ENCODE measurements around the gene SPATA18.

The SPATA18 gene

DNA sequence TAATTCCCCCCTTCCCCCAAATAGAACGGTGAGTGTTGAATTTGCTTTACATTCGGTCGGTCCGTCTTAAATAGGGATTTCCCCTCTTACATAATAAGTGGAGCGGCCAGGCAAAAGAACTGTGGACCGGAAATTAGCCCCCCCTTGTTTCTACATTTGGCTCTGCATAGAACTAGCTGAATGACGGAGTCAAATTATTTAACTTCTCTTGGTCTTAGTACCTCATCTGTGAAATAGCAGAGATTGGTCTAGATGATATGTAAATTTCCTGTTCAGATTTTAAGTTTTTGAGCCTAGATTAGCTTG is 1.3 kb downstream of the SPATA18 start:
- no peak for TF ChIP-seq EP300 (IDR thresholded peaks at IDR 0.05; ENCODE audit: borderline replicate concordance)
- TF ChIP-seq CEBPB (IDR thresholded peaks at IDR 0.05) = no peak
- TF ChIP-seq, protein P1, sequence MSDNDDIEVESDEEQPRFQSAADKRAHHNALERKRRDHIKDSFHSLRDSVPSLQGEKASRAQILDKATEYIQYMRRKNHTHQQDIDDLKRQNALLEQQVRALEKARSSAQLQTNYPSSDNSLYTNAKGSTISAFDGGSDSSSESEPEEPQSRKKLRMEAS (IDR thresholded peaks at IDR 0.05) = no peak
- no peak for TF ChIP-seq TEAD4 (IDR thresholded peaks at IDR 0.05)
- TF ChIP-seq, protein P2, sequence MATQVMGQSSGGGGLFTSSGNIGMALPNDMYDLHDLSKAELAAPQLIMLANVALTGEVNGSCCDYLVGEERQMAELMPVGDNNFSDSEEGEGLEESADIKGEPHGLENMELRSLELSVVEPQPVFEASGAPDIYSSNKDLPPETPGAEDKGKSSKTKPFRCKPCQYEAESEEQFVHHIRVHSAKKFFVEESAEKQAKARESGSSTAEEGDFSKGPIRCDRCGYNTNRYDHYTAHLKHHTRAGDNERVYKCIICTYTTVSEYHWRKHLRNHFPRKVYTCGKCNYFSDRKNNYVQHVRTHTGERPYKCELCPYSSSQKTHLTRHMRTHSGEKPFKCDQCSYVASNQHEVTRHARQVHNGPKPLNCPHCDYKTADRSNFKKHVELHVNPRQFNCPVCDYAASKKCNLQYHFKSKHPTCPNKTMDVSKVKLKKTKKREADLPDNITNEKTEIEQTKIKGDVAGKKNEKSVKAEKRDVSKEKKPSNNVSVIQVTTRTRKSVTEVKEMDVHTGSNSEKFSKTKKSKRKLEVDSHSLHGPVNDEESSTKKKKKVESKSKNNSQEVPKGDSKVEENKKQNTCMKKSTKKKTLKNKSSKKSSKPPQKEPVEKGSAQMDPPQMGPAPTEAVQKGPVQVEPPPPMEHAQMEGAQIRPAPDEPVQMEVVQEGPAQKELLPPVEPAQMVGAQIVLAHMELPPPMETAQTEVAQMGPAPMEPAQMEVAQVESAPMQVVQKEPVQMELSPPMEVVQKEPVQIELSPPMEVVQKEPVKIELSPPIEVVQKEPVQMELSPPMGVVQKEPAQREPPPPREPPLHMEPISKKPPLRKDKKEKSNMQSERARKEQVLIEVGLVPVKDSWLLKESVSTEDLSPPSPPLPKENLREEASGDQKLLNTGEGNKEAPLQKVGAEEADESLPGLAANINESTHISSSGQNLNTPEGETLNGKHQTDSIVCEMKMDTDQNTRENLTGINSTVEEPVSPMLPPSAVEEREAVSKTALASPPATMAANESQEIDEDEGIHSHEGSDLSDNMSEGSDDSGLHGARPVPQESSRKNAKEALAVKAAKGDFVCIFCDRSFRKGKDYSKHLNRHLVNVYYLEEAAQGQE (IDR thresholded peaks at IDR 0.05; ENCODE audit: low read depth) = no peak
- no peak for TF ChIP-seq FOXM1 (IDR thresholded peaks at IDR 0.05; ENCODE audit: borderline replicate concordance, low read depth)
- TF ChIP-seq EGR1 (IDR thresholded peaks at IDR 0.05) = no peak
- no peak for TF ChIP-seq YY1 (IDR thresholded peaks at IDR 0.05; ENCODE audit: low read depth)
- no peak for TF ChIP-seq ZBTB7A (IDR thresholded peaks at IDR 0.05; ENCODE audit: low read depth)
- TF ChIP-seq, protein P3, sequence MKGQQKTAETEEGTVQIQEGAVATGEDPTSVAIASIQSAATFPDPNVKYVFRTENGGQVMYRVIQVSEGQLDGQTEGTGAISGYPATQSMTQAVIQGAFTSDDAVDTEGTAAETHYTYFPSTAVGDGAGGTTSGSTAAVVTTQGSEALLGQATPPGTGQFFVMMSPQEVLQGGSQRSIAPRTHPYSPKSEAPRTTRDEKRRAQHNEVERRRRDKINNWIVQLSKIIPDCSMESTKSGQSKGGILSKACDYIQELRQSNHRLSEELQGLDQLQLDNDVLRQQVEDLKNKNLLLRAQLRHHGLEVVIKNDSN (IDR thresholded peaks at IDR 0.05) = no peak

GRCh38 chr4:52054254-52054653 is 3.1 kb downstream of the SPATA18 start:
- TF ChIP-seq, protein P3 (IDR thresholded peaks at IDR 0.05) = no peak
- TF ChIP-seq NFIC (IDR thresholded peaks at IDR 0.05) (no peak), FOXM1 (IDR thresholded peaks at IDR 0.05; ENCODE audit: borderline replicate concordance, low read depth) (no peak), CEBPB (IDR thresholded peaks at IDR 0.05) (no peak), CREB1 (IDR thresholded peaks at IDR 0.05; ENCODE audit: low read depth) (no peak), YY1 (IDR thresholded peaks at IDR 0.05; ENCODE audit: low read depth) (no peak), ZBTB7A (IDR thresholded peaks at IDR 0.05; ENCODE audit: low read depth) (no peak), TEAD4 (IDR thresholded peaks at IDR 0.05) (no peak), TCF12 (IDR thresholded peaks at IDR 0.05; ENCODE audit: low read depth) (no peak), EGR1 (IDR thresholded peaks at IDR 0.05) (no peak), RAD21 (IDR thresholded peaks at IDR 0.05; ENCODE audit: low read depth) (no peak), TAF1 (IDR thresholded peaks at IDR 0.05; ENCODE audit: low read depth) (no peak), EP300 (IDR thresholded peaks at IDR 0.05; ENCODE audit: borderline replicate concordance) (no peak)
- TF ChIP-seq, protein P2 (IDR thresholded peaks at IDR 0.05; ENCODE audit: low read depth) = no peak
- TF ChIP-seq, protein P1 (IDR thresholded peaks at IDR 0.05) = no peak

- TF ChIP-seq EP300 (IDR thresholded peaks at IDR 0.05; ENCODE audit: borderline replicate concordance) (no peak), CEBPB (IDR thresholded peaks at IDR 0.05) (no peak), YY1 (IDR thresholded peaks at IDR 0.05; ENCODE audit: low read depth) (no peak), TEAD4 (IDR thresholded peaks at IDR 0.05) (no peak), TAF1 (IDR thresholded peaks at IDR 0.05; ENCODE audit: low read depth) (no peak), FOXM1 (IDR thresholded peaks at IDR 0.05; ENCODE audit: borderline replicate concordance, low read depth) (no peak), RAD21 (IDR thresholded peaks at IDR 0.05; ENCODE audit: low read depth) (no peak), EGR1 (IDR thresholded peaks at IDR 0.05) (no peak), TCF12 (IDR thresholded peaks at IDR 0.05; ENCODE audit: low read depth) (no peak), ZBTB7A (IDR thresholded peaks at IDR 0.05; ENCODE audit: low read depth) (no peak), CREB1 (IDR thresholded peaks at IDR 0.05; ENCODE audit: low read depth) (no peak), NFIC (IDR thresholded peaks at IDR 0.05) (no peak)
- TF ChIP-seq, protein P2 (IDR thresholded peaks at IDR 0.05; ENCODE audit: low read depth) = no peak
- TF ChIP-seq, protein P1 (IDR thresholded peaks at IDR 0.05) = no peak
- TF ChIP-seq, protein P3 (IDR thresholded peaks at IDR 0.05) = no peak
These were observed 6.1 kb downstream of the SPATA18 start for GRCh38 chr4:52057196-52057595.

DNA sequence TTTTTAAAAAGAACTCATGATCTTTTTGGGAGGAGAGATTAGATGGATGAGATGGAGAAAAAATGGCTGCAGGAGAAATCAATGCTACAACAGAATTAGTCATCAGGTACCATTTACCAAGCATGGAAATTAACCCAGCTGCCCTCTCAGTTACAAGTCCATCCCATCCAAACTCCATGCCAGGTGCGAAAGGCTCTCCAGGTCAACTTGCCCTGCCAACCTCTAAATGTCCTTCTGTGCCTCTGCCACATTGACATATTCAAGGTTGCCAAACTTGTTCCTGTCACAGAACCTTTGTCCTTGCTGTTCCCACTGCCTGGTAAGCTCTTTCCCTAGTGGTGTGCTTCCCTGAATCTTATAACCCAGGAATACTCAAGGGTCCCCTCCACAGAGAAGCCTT is 7.2 kb downstream of the SPATA18 start:
- TF ChIP-seq CEBPB (IDR thresholded peaks at IDR 0.05) = no peak
- TF ChIP-seq CREB1 (IDR thresholded peaks at IDR 0.05; ENCODE audit: low read depth) = no peak
- TF ChIP-seq, protein P2 (IDR thresholded peaks at IDR 0.05; ENCODE audit: low read depth) = no peak
